Endothelial cell (in vitro differentiated cells): ENCODE measurements around the gene PHYKPL. TPM values are rescaled to one million over a fixed set of nuclear protein-coding genes. Genes with fewer than 3 reads are reported as not detected.
A peak's percentile ranks its signal among the peaks of the same experiment; 100 is the strongest.

ENCODE experiments used
- DNase-seq: peaks from one replicate; pipeline ENCODE4 v3.0.0; 2021; ENCODE audit warnings: low spot score
- H3K27ac Mint-ChIP-seq: one replicate; pipeline ENCODE4 v1.8.0; 2021; ENCODE audit warnings: mixed read lengths, inconsistent platforms; ENCODE audit not compliant: unreplicated experiment
- H3K27me3 Mint-ChIP-seq: one replicate; pipeline ENCODE4 v1.8.0; 2021; ENCODE audit warnings: mild to moderate bottlenecking, moderate library complexity, mixed read lengths, inconsistent platforms; ENCODE audit not compliant: unreplicated experiment
- H3K36me3 Mint-ChIP-seq: one replicate; pipeline ENCODE4 v1.8.0; 2021; ENCODE audit warnings: mild to moderate bottlenecking, low read depth, mixed read lengths, inconsistent platforms; ENCODE audit not compliant: unreplicated experiment
- H3K4me1 Mint-ChIP-seq: one replicate; pipeline ENCODE4 v1.8.0; 2021; ENCODE audit warnings: mild to moderate bottlenecking, mixed read lengths, inconsistent platforms; ENCODE audit not compliant: unreplicated experiment
- H3K4me3 Mint-ChIP-seq: one replicate; pipeline ENCODE4 v1.8.0; 2021; ENCODE audit warnings: mild to moderate bottlenecking, mixed read lengths, inconsistent platforms; ENCODE audit not compliant: unreplicated experiment
- H3K9me3 Mint-ChIP-seq: one replicate; pipeline ENCODE4 v1.8.0; 2021; ENCODE audit warnings: mixed read lengths, inconsistent platforms; ENCODE audit not compliant: unreplicated experiment
- total RNA-seq: library from RNA; stranded (reverse); fragmentation: NEBNext Ultra II Directional; extraction: Animal tissue kit (Norgen Biotek cat#: 25700); gene quantifications from one replicate; pipeline ENCODE4 v1.2.1, GENCODE V29; 2021; ENCODE audit not compliant: unreplicated experiment
- TF ChIP-seq, protein P1 (sequence below): fragments of 200-600 bp; sonication (generic); IDR thresholded peaks from one replicate; pipeline ENCODE4 v1.5.0; 2021; ENCODE audit warnings: antibody characterized with exemption; ENCODE audit not compliant: unreplicated experiment

PHYKPL gene
- total RNA-seq, 1 donor from 2014 or later = 53.1 TPM

DNA sequence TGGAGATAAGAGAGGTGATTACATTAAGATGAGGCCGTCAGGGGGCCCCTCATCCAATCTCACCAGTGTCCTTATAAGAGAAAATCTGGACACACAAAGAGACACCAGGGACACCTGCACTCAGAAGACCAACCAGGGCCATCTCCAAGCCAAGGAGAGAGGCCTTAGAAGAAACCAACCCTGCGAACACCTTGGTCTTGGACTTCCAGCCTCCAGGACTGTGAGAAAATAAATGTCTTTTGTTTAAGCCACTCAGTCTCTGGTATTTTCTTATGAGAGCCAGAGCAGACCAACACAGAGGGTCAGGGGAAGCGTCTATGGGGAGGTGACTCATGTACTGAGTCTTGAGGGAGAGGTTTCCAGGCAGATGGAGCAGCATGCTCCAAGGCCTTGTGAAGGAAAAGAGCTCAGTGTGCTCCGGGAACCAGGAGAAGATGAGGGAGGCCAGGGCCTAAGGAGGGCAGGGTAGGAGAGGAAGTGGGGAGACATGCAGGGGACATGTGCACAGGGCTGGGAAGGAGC is 5.4 kb downstream of the PHYKPL start:
- Mint-ChIP-seq H3K4me1 (peaks cover 12% of the 10 kb centered on the region), H3K27me3 (peaks cover 22% of the 10 kb centered on the region), H3K4me3 (peak overlapping the region; percentile 61), H3K9me3 (no peaks in the 10 kb centered on the region), H3K27ac (no peak overlapping the region), H3K36me3 (peaks cover 52% of the 10 kb centered on the region)
- DNase-seq = no peak
- TF ChIP-seq, protein P1, sequence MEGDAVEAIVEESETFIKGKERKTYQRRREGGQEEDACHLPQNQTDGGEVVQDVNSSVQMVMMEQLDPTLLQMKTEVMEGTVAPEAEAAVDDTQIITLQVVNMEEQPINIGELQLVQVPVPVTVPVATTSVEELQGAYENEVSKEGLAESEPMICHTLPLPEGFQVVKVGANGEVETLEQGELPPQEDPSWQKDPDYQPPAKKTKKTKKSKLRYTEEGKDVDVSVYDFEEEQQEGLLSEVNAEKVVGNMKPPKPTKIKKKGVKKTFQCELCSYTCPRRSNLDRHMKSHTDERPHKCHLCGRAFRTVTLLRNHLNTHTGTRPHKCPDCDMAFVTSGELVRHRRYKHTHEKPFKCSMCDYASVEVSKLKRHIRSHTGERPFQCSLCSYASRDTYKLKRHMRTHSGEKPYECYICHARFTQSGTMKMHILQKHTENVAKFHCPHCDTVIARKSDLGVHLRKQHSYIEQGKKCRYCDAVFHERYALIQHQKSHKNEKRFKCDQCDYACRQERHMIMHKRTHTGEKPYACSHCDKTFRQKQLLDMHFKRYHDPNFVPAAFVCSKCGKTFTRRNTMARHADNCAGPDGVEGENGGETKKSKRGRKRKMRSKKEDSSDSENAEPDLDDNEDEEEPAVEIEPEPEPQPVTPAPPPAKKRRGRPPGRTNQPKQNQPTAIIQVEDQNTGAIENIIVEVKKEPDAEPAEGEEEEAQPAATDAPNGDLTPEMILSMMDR = no peak

DNA sequence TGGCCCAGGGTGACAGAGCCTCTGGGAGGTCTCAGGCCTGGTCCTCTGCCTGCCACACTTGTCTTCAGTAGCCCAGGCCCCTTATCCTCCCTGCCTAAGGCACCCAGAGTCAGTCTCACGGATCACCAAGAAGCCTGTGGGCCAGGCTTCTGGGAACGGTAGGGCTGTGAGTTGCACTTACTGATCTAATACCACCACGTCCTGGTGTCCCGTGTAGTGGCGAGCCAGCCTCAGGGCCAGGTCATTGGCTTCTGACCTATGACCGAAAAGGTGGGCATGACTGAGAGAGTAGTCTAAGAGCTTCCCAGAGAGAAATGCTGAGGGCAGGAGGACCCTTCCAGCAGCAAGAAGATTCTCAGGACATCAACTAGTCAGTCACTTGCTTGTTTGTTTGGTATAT is 7.4 kb downstream of the PHYKPL start:
- Mint-ChIP-seq H3K9me3 (no peaks in the 10 kb centered on the region), H3K4me3 (no peak overlapping the region), H3K27ac (no peak overlapping the region), H3K27me3 (peaks cover 23% of the 10 kb centered on the region), H3K4me1 (peaks cover 16% of the 10 kb centered on the region), H3K36me3 (peaks cover 43% of the 10 kb centered on the region)
- no peak for DNase-seq
- TF ChIP-seq, protein P1 = no peak

DNA sequence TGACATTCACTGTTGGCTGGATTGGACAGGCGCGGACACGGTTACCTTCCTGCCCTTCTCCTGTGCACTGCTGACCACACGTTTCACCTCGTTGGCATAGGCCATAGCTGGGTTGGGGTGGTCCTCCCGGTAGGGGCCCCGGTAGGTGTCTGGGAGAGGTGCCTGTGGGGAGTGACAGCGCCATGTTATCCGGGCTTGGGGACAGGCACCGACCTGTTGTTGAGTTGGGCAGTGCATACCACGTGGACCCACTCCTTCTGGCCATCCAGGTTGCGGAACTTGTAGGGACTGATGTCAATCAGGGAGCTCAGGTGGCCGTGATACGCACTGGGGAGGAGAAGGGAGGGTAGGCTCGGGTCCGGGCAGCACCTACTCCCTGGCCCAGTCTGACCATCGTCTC is 8.2 kb downstream of the PHYKPL start:
- peaks cover 16% of the 10 kb centered on the region for H3K4me1 Mint-ChIP-seq
- TF ChIP-seq, protein P1 = no peak
- peaks cover 41% of the 10 kb centered on the region for H3K36me3 Mint-ChIP-seq
- no peak for DNase-seq
- H3K4me3 Mint-ChIP-seq = no peak overlapping the region
- no peaks in the 10 kb centered on the region for H3K9me3 Mint-ChIP-seq
- no peak overlapping the region for H3K27ac Mint-ChIP-seq
- H3K27me3 Mint-ChIP-seq = peaks cover 23% of the 10 kb centered on the region

DNA sequence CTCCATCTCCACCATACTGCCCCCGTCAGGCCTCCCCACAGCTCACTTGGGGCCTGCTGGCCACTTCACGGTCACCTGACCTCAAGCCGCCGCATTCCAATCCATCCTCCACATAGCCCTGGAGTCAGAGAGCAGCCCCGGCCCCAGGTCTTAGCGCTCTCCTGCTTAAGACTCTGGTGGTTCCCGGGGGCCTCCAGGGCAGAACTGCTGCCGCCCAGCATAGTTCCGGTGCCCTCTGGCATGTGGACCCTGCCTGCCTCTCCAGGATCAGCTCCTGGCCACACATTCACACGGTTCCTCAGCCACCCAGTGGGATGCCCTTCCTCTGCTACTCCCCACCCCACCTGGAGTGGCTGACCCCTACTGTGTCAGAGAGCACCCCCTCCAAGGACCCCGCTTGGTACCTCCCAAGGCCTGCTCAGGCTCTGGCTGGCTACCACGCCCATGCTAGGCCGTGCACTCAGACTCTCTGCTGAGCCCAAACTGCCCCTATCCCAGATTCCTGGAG is 8.7 kb downstream of the PHYKPL start:
- H3K27me3 Mint-ChIP-seq = peaks cover 23% of the 10 kb centered on the region
- H3K4me3 Mint-ChIP-seq = no peak overlapping the region
- peaks cover 16% of the 10 kb centered on the region for H3K4me1 Mint-ChIP-seq
- H3K36me3 Mint-ChIP-seq = peaks cover 38% of the 10 kb centered on the region
- no peak for DNase-seq
- H3K9me3 Mint-ChIP-seq = no peaks in the 10 kb centered on the region
- TF ChIP-seq, protein P1 = no peak
- no peak overlapping the region for H3K27ac Mint-ChIP-seq

DNA sequence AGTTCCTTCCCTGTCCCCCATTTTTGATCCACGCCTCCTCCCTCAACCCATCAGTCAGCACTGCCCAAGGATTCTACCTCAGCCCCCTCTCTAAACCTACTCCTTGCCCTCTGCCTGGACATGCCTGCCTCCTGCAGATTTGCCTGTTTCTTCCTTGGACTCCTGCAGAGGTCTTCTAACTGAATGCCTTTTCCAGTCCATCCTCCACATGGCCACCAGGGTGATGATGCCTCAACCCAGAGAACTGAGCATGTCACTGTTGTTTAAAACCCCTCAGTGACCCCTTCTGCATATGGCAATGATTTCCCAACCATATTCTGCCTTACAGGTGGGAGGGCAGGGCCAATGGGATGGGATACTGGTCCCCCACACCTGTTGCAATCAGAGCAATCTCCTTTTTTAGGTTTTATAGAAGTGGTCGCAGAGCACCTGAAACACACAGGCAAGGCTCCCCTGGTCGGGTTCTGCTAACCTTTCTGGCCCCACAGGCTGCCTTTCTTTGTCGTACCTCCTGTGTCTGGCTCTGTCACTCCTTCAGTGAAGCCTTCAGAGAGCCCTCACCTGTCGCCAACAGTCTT is 9.3 kb downstream of the PHYKPL start:
- Mint-ChIP-seq H3K27me3 (peaks cover 23% of the 10 kb centered on the region), H3K27ac (no peak overlapping the region), H3K4me3 (no peak overlapping the region), H3K9me3 (no peaks in the 10 kb centered on the region), H3K36me3 (peaks cover 32% of the 10 kb centered on the region), H3K4me1 (peaks cover 16% of the 10 kb centered on the region)
- TF ChIP-seq, protein P1 = no peak
- DNase-seq = no peak
